Right atrium auricular region (tissue), 2 donors: ENCODE data around the gene RBP5. TPM values are rescaled to one million over a fixed set of nuclear protein-coding genes. Genes with fewer than 3 reads are reported as not detected.

ENCODE experiments used
- DNase-seq: peaks from one replicate; pipeline ENCODE4 v3.0.0-alpha.2; 2019; ENCODE audit warnings: low spot score
- H3K27ac ChIP-seq, 2 donors: fragments of 200-600 bp; sonication (generic); 1 replicate in 1 of 2; 2 replicates in 1 of 2; pipeline ENCODE4 v1.5.1; 2016 to 2019
- H3K27me3 ChIP-seq, 2 donors: fragments of 200-600 bp; sonication (generic); one replicate each; pipeline versions ENCODE4 v1.5.1 to v1.6.0; 2017 to 2019
- H3K36me3 ChIP-seq: fragments of 200-600 bp; sonication (generic); one replicate; pipeline ENCODE4 v1.5.1; 2016
- H3K4me1 ChIP-seq, 2 donors: fragments of 200-600 bp; sonication (generic); one replicate each; pipeline versions ENCODE4 v1.5.1 to v1.6.0; 2017 to 2019
- H3K4me3 ChIP-seq, 2 donors: fragments of 200-600 bp; sonication (generic); 1 replicate in 1 of 2; 2 replicates in 1 of 2; pipeline ENCODE4 v1.5.1; 2017 to 2019; ENCODE audit warnings: mild to moderate bottlenecking in 1 of 2, moderate library complexity in 1 of 2
- H3K9me3 ChIP-seq, 2 donors: fragments of 200-600 bp; sonication (generic); one replicate each; pipeline ENCODE4 v1.5.1; 2019
- total RNA-seq, 2 donors: library from RNA; depleted of rRNA; stranded (reverse); fragments of >200 nt; gene quantifications; one replicate each; pipeline ENCODE4 v1.1.0, GENCODE V29; 2016
- TF ChIP-seq, protein P1 (sequence below), 2 donors: fragments of 200-600 bp; sonication (generic); IDR thresholded peaks; one replicate each; pipeline ENCODE4 v1.5.1; 2019; ENCODE audit warnings: antibody characterized with exemption in 2 of 2

RBP5 gene
- total RNA-seq, 2 donors from 2014 or later: not detected

DNA sequence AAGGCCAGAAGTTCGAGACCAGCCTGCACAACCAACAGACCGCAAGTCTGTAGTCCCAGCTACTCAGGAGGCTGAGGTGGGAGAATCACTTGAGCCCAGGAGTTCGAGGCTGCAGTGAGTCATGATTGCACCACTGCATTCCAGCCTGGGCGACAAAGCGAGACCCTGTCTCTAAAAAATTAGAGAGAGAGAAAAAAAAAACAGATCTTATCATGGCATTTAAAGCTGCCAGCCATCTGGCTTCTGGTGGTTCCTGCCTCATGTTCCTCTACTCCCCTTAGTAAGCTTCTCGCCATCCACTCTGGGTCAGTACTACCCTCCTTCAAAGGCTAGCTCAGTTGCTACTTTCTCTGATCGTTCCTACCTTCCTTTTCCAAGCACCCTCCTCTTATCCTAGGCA, 17.5 kb upstream of the RBP5 start:
- Histone ChIP-seq H3K9me3 (no peaks in the 10 kb centered on the region), H3K36me3 (peaks cover 15% of the 10 kb centered on the region)

DNA sequence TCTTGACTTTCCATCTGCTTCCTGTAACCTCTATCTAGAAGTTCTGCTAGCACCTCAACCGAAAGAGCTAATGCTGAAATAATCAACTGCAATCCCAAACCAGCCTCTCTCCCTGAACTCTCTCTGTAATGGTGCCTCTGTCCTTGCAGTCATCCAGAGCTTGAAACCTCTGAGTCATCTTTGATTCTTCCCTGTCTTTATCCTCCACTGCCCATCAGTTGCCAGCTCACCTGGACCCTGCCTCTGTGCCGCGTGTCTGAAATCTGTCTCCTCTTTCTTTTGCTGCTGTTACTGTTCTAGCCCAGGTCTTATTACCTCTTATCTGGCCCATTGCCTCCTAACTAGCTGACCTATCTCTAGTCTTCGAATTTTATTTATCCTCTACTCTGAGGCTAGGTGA, 17.0 kb upstream of the RBP5 start:
- H3K9me3 ChIP-seq: no peaks in the 10 kb centered on the region
- peaks cover 15% of the 10 kb centered on the region for H3K36me3 ChIP-seq
- no peak for DNase-seq
- H3K27ac ChIP-seq: no peak overlapping the region
- no peak overlapping the region for H3K4me3 ChIP-seq
- TF ChIP-seq, protein P1, sequence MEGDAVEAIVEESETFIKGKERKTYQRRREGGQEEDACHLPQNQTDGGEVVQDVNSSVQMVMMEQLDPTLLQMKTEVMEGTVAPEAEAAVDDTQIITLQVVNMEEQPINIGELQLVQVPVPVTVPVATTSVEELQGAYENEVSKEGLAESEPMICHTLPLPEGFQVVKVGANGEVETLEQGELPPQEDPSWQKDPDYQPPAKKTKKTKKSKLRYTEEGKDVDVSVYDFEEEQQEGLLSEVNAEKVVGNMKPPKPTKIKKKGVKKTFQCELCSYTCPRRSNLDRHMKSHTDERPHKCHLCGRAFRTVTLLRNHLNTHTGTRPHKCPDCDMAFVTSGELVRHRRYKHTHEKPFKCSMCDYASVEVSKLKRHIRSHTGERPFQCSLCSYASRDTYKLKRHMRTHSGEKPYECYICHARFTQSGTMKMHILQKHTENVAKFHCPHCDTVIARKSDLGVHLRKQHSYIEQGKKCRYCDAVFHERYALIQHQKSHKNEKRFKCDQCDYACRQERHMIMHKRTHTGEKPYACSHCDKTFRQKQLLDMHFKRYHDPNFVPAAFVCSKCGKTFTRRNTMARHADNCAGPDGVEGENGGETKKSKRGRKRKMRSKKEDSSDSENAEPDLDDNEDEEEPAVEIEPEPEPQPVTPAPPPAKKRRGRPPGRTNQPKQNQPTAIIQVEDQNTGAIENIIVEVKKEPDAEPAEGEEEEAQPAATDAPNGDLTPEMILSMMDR (IDR thresholded peaks at IDR 0.05): no peak
- no peaks in the 10 kb centered on the region for H3K27me3 ChIP-seq
- H3K4me1 ChIP-seq: no peaks in the 10 kb centered on the region

More for the DNA sequence above, 17.5 kb upstream of the RBP5 start:
- no peak for DNase-seq
- TF ChIP-seq, protein P1 (IDR thresholded peaks at IDR 0.05): no peak
- no peak overlapping the region for H3K27ac ChIP-seq
- no peak overlapping the region for H3K4me3 ChIP-seq
- no peaks in the 10 kb centered on the region for H3K4me1 ChIP-seq
- H3K27me3 ChIP-seq: no peaks in the 10 kb centered on the region

DNA sequence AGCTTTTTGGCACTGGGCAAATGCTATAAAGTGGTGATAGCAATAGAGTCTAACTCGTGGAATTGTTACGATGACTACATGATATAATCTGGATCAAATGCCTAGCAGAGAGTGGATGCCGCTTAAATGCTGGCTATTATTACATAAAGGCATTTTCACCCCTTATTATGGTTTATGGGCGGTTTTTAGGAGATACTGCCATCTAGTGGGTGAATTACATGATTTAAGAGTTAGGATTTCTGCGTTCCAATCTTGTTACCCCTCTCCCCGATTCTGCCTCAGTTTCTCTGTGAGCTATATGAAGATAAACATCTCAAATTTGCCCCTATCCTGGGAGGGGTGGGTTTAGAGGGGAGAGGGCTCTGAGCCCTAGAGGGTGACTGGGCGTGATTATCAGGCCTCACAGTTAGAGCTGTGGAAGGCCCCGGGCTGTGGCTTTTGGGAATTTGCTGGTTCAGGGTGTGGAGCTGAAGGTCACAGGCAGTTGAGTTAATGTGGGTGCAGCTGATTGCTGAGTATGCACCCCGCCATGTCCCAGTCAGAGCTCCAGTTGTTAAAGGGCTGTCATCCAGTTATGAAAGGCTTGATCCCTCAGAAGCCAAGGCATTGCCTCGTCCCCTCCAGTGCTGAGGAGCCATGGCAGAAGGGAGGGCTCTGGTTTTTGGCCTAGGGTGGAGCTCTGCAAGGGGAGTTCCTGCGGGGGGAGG, 15.9 kb upstream of the RBP5 start:
- Histone ChIP-seq H3K4me3 (no peak overlapping the region), H3K9me3 (no peaks in the 10 kb centered on the region), H3K4me1 (no peaks in the 10 kb centered on the region), H3K36me3 (peaks cover 7% of the 10 kb centered on the region), H3K27me3 (no peaks in the 10 kb centered on the region), H3K27ac (no peak overlapping the region)
- TF ChIP-seq, protein P1 (IDR thresholded peaks at IDR 0.05): peak; percentile 54 to 69
- DNase-seq: no peak

DNA sequence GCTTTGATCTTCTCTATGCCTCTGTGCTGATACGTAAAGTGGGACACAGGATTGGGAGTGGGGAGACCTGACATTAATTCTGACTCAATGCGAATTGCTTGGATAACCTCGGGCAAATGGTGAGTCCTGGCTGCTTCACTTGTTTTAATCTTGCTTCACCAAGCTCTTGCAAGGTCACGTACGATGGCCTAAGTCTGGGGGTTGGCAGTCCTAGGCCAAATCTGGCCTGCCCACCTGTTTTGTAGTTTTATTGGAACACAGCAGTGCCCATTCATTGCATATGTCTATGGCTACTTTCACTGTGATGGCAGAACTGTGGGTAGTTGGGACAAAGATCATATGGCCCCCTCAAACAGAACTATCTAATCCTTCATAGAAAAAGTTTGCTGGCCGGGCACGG, 14.9 kb upstream of the RBP5 start:
- Histone ChIP-seq H3K4me3 (no peak overlapping the region), H3K27me3 (no peaks in the 10 kb centered on the region), H3K27ac (no peak overlapping the region), H3K36me3 (no peaks in the 10 kb centered on the region), H3K4me1 (no peaks in the 10 kb centered on the region), H3K9me3 (no peaks in the 10 kb centered on the region)
- TF ChIP-seq, protein P1 (IDR thresholded peaks at IDR 0.05): no peak
- DNase-seq: no peak

DNA sequence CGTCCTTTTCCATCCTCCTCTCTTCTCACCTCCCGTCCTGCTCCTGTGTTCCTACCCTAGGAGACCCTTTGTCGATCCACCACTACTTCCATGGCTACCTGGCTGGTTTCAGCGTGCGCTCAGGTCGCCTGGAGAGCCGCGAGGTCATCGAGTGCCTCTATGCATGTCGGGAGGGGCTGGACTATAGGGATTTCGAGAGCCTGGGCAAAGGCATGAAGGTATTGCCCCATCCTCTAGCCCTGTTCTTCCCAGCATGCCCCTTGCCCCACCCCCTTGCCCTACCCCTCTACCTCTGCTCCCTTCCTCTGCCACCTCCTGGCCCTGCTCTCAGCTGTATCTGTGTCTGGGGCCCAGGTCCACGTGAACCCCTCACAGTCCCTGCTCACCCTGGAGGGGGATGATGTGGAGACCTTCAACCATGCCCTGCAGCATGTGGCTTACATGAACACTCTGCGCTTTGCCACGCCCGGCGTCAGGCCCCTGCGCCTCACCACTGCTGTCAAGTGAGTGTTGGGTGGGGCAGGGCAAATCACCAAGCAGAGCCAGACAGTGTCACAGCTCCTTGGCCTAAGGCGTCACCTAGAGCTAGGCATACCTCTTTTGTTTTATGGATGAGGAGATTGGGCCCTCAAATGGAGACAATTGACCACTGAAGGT, 14.2 kb upstream of the RBP5 start:
- Histone ChIP-seq H3K9me3 (no peaks in the 10 kb centered on the region), H3K27me3 (no peaks in the 10 kb centered on the region), H3K4me3 (no peak overlapping the region), H3K27ac (no peak overlapping the region), H3K36me3 (no peaks in the 10 kb centered on the region), H3K4me1 (no peaks in the 10 kb centered on the region)
- DNase-seq: no peak
- TF ChIP-seq, protein P1 (IDR thresholded peaks at IDR 0.05): no peak
